Measurements from ENCODE around the gene CNTNAP5.

The CNTNAP5 gene

DNA sequence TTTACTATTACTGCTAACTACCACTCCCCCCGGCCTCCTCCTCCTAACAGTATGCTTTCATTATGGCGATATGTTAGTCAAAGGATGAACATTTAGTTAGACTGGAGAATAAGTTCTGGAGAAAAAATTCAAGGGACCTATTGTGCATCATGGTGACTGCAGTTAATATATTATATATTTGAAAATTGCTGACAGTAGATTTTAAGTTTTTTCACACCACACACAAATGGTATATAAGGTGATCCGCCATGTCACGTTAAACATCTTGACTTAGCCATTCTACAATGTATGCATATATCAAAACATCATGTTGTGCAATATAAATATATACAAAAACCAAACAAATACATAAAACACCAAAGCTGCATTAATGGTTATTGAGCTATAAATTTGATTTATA, 873.7 kb downstream of the CNTNAP5 start:
- DNase-seq (ENCODE audit: low read depth), result no peak

DNA sequence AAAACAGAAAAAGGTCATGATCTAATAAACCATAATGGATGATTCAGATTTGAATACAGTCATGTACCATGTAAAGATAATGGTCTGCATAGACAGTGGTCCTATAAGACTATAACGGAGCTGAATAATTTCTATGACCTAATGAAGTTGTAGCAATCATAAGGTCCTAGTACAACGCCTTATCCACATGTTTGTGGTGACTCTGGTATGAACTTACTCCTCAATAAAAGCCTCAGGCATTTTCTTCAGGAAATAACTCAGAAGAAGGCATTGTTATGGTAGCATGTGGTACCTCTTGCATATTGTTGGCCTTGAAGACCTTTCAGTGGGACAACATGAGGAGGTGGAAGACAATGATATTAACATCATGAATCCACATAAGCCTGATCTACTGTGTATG, 883.3 kb downstream of the CNTNAP5 start:
- peak; percentile 28 for DNase-seq (ENCODE audit: low read depth)

DNA sequence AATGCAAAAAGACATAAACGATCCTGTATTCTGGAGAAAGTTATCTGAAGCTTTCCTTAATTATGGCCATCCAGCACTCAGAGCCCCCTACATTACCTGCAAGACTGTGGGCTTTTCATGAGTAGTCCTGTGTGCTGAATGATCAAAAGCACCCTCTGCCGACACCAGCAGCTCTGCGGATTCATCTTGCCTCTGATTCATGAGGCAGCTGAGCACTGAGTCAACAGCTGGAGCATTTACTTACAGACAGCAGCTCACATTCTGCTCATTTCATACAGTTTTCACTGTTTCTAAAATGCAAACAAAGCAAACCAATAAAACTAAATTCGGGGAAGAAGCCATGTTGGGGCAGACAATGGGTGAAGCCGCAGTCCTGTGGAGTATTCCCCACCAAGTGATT, 886.5 kb downstream of the CNTNAP5 start:
- peak; percentile 1 for DNase-seq (ENCODE audit: low read depth)

DNA sequence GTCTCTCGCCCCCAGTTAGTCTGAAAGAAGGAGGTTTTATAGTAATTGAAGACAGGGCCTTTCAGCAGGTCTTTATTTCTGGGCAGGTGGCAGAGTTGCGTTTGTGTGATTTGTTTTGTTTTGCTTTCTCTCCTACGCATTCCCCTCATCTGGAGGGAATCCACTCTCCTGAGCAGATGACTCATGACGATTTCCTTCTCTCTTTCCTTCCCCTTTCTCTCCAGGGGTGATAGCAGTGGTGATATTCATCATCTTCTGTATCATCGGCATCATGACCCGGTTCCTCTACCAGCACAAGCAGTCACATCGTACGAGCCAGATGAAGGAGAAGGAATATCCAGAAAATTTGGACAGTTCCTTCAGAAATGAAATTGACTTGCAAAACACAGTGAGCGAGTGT, 888.8 kb downstream of the CNTNAP5 start:
- peak; percentile 22 for DNase-seq (ENCODE audit: low read depth)

DNA sequence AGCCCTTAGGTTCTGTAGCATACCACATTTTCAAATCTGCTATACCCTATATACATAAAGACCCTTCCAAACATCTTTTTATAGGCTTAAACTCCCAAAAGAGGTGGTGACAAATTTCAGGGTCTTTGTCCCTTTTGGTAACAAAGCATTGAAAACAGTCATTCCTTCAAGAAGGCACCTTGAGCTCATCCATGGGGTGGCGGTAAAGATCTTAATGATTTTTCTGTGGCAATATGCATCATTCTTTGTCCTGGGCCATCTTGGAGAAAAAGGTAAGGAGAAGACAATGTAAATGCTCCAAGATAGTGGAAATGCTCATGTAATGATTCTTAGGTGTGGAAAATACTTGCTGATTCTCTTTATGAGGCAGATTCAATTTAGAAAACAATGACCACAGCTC, 890.5 kb downstream of the CNTNAP5 start:
- DNase-seq (ENCODE audit: low read depth), result no peak

DNA sequence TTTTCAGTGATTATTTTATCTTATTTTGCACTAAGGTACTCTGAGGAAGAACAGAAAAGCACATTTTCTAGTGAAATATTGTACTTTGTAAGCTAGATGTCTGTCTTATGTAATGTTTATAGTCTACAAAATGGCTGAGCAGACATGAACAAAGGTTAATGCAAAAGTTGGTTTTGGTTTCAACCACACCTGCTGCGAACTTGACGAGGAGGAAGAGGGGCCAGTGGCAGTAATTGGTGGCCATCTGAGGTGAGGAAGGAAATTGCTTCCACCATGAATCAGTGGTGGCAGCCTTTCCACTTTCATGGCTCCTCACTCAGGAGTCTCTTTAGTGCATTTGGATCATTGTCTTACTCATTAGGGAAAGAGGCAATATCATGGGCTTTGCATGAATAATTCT, 894.2 kb downstream of the CNTNAP5 start:
- DNase-seq (ENCODE audit: low read depth), result no peak

DNA sequence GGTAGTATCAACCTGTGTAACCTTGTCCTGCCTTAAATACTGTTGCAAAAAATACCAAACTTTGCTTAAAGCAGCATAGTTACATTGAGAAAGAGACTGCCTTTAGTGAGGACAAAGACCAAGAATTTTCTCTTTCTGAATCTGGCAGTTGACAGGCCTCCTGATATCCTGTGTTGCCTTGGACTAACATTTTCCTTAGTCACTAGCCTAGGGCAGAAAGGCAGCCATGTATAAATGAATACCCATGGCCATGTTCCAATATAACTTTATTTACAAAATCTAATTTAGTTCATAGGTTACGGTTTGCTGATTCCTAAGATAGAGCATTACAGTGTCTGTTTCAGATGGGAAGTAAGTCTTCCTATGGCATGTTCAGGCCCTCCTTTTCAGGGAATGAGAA, 895.4 kb downstream of the CNTNAP5 start:
- no peak for DNase-seq (ENCODE audit: low read depth)

DNA sequence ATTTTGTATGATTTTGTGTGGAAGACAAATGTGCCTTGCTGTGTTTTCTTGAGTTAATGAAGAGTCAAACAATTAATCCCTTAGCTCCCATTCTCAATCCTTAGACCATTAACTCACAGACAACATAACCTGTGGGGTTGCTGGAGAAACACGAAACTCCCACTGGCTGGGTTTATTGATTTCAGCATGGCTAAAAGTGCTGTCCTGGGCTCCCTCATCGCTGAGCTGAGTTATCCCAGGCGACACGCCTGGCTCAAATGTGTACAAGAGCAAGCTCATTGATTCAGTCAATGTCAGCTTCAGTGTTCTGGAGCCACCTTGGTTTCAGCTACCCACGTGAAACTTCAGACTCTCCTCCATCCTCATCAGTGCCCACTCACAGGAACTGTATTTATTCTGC, 896.1 kb downstream of the CNTNAP5 start:
- DNase-seq (ENCODE audit: low read depth), result no peak

DNA sequence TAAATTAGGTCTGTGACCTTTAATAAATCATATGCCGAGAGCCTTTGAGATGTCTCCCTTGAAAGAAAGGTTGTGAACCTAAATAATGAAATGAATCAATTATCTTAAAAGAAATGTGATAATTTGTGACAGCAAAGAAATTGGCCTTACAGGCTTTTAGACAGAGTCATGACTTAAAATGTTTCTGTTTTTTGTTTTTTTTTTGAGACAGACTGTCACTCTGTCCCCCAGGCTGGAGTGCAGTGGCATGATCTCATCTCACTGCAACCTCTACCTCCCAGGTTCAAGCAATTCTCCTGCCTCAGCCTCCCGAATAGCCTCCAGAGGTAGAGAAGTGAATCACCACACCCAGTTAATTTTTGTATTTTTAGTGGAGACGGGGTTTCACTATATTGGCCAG, 898.0 kb downstream of the CNTNAP5 start:
- no peak for DNase-seq (ENCODE audit: low read depth)

DNA sequence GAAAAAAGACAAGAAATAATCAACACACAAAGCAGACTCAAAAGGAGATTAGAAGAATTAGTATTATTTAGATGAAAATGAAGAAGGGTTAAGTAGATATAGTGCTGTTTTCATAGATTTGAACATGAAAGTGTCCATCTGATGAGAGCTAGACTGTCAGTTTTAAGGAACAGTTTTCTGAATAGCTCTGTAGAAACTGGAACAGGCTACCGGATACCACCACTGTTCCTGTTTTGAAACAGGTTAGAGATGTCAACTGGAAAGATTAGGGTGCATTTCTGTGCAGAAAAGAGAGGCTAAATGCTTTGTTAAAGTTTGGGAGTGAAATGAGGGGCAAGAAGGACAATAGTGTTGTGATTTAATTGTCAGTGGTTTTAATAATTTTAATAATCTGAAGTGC, 908.8 kb downstream of the CNTNAP5 start:
- DNase-seq (ENCODE audit: low read depth), result no peak

DNA sequence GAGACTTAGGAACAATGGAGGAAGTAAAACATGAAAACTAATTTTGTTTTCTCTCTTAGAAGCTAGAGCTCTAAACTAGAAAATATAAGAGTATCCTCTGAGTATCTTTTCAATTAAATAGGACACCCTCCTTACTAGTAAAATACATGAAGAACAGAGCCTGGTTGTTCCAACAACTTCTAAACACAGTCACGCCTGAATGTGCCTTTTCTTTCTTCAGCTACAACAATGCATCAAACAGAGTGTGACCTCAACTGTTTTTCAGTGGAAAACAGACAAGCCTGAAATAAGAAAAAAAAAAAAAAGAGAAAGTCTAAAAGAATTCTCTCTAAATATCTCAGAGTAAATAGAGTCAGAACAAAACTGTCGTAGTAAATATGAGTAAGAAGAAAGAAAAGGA, 928.8 kb downstream of the CNTNAP5 start:
- DNase-seq (ENCODE audit: low read depth), result no peak

DNA sequence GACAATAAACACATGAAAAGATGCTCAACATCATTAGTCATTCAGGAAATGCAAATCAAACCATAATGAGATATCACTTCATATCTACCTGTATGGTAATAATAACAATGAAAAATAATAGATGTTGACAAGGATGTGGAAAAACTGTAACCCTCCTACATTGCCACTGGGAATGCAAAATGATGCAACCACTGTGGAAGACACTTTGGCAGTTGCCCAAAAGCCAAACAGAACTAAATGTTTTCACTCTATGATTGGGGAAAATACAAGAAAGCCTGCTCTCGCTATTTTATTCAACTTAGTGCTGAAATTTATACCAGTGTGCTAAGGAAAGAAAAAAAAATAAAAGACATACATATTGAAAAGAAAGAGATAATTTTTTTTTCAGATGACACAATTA, 934.5 kb downstream of the CNTNAP5 start:
- no peak for DNase-seq (ENCODE audit: low read depth)

DNA sequence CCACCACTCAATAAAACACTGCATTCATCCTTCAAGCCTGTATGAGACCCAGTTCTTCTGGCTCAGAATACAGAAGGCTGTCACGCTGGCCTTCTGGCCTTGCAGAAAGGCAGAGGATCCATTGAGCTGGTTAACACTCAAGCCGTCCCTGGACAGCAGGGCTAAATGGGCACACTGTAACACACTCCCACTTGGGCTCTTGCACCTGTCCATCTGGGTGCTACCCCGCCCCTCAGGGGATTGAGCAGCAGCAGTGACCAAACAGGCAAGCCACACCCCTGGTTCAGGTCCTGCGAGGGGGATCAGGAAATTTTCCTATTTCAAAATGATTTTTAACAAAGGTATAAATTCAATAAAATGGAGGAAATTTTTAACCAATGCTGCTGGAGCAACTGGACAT, 936.0 kb downstream of the CNTNAP5 start:
- DNase-seq (ENCODE audit: low read depth), result no peak
